RKO (cell line): ENCODE results near the gene MYO3B.

Experiments
- DNase-seq: peaks from one replicate; pipeline ENCODE4 v3.0.0-alpha.2; 2016; ENCODE audit warnings: low spot score

The MYO3B gene

GRCh38 chr2:170238776-170239175, 60.8 kb downstream of the MYO3B start:
- DNase-seq = peak; percentile 16

- DNase-seq = no peak
Measured at GRCh38 chr2:170240629-170241028, 62.7 kb downstream of the MYO3B start.

- DNase-seq = no peak
Measured at GRCh38 chr2:170241756-170242155, 63.8 kb downstream of the MYO3B start.

GRCh38 chr2:170243118-170243837, 65.3 kb downstream of the MYO3B start:
- no peak for DNase-seq

GRCh38 chr2:170243898-170244297, 66.0 kb downstream of the MYO3B start:
- DNase-seq = no peak

- DNase-seq = no peak
Measured at GRCh38 chr2:170244555-170244954, 66.6 kb downstream of the MYO3B start.

GRCh38 chr2:170245312-170245711, 67.4 kb downstream of the MYO3B start:
- no peak for DNase-seq

GRCh38 chr2:170247333-170247732, 69.4 kb downstream of the MYO3B start:
- no peak for DNase-seq

- no peak for DNase-seq
Measured at GRCh38 chr2:170247882-170248393, 70.0 kb downstream of the MYO3B start.

GRCh38 chr2:170248574-170249393, 70.8 kb downstream of the MYO3B start:
- no peak for DNase-seq

- no peak for DNase-seq
Measured at GRCh38 chr2:170249761-170250160, 71.8 kb downstream of the MYO3B start.

GRCh38 chr2:170250584-170250983, 72.6 kb downstream of the MYO3B start:
- no peak for DNase-seq

- no peak for DNase-seq
Measured at GRCh38 chr2:170252414-170252813, 74.5 kb downstream of the MYO3B start.

GRCh38 chr2:170253721-170254230, 75.8 kb downstream of the MYO3B start:
- DNase-seq = no peak

GRCh38 chr2:170254293-170254732, 76.4 kb downstream of the MYO3B start:
- DNase-seq = no peak

- no peak for DNase-seq
Measured at GRCh38 chr2:170255137-170255536, 77.2 kb downstream of the MYO3B start.

- no peak for DNase-seq
Measured at GRCh38 chr2:170255971-170256370, 78.0 kb downstream of the MYO3B start.

GRCh38 chr2:170258382-170258781, 80.4 kb downstream of the MYO3B start:
- peak; percentile 14 for DNase-seq

- DNase-seq = no peak
Measured at GRCh38 chr2:170260188-170260587, 82.2 kb downstream of the MYO3B start.

GRCh38 chr2:170261566-170261965, 83.6 kb downstream of the MYO3B start:
- DNase-seq = no peak

- no peak for DNase-seq
Measured at GRCh38 chr2:170262343-170262742, 84.4 kb downstream of the MYO3B start.

GRCh38 chr2:170262806-170263205, 84.9 kb downstream of the MYO3B start:
- DNase-seq = no peak
